ENCODE measurements around the gene ZNF500.

The ZNF500 gene

GRCh38 chr16:4737545-4737944 lies 29.4 kb downstream of the ZNF500 start:
- Histone ChIP-seq H3K36me3 (ENCODE audit: insufficient read depth, low read length) (no peaks in the 10 kb centered on the region), H3K27me3 (ENCODE audit: insufficient read depth, low read length) (no peaks in the 10 kb centered on the region), H3K4me3 (ENCODE audit: low read length) (no peak overlapping the region), H2AFZ (ENCODE audit: low read depth, low read length) (no peak overlapping the region), H3K4me1 (ENCODE audit: insufficient read depth, low read length) (peaks cover 8% of the 10 kb centered on the region), H3K9me3 (ENCODE audit: low read length) (no peaks in the 10 kb centered on the region)

GRCh38 chr16:4736546-4736945 lies 30.4 kb downstream of the ZNF500 start:
- H3K9me3 ChIP-seq (ENCODE audit: low read length), result no peaks in the 10 kb centered on the region
- no peak overlapping the region for H2AFZ ChIP-seq (ENCODE audit: low read depth, low read length)
- no peaks in the 10 kb centered on the region for H3K27me3 ChIP-seq (ENCODE audit: insufficient read depth, low read length)
- H3K36me3 ChIP-seq (ENCODE audit: insufficient read depth, low read length), result no peaks in the 10 kb centered on the region
- H3K4me3 ChIP-seq (ENCODE audit: low read length), result no peak overlapping the region
- H3K4me1 ChIP-seq (ENCODE audit: insufficient read depth, low read length), result peaks cover 8% of the 10 kb centered on the region

- Histone ChIP-seq H3K4me1 (ENCODE audit: insufficient read depth, low read length) (peaks cover 8% of the 10 kb centered on the region), H3K9me3 (ENCODE audit: low read length) (no peaks in the 10 kb centered on the region), H3K27me3 (ENCODE audit: insufficient read depth, low read length) (no peaks in the 10 kb centered on the region), H3K4me3 (ENCODE audit: low read length) (peak overlapping the region; percentile 93), H2AFZ (ENCODE audit: low read depth, low read length) (peak overlapping the region; percentile 69), H3K36me3 (ENCODE audit: insufficient read depth, low read length) (no peaks in the 10 kb centered on the region)
Observed at GRCh38 chr16:4734730-4735535, 32.0 kb downstream of the ZNF500 start.

- peak within 1 kb of the TSS; percentile 93 for H3K4me3 ChIP-seq (ENCODE audit: low read length)
- no peaks in the 10 kb centered on the region for H3K9me3 ChIP-seq (ENCODE audit: low read length)
- no peaks in the 10 kb centered on the region for H3K27me3 ChIP-seq (ENCODE audit: insufficient read depth, low read length)
- H3K4me1 ChIP-seq (ENCODE audit: insufficient read depth, low read length), result peaks cover 8% of the 10 kb centered on the region
- H2AFZ ChIP-seq (ENCODE audit: low read depth, low read length), result peak within 1 kb of the TSS; percentile 69
- peaks cover 6% of the 10 kb centered on the region for H3K36me3 ChIP-seq (ENCODE audit: insufficient read depth, low read length)
Observed at GRCh38 chr16:4734063-4734729, 32.8 kb downstream of the ZNF500 start, which contains the start of the genes ANKS3 and DNAAF8. Gene ANKS3, minus strand, starts transcription at chr16:4734271. Its CDS starts 4,122 bp downstream, at chr16:4730149. Gene DNAAF8, plus strand, starts transcription at chr16:4734537. Its CDS starts 1,978 bp downstream, at chr16:4736515.

GRCh38 chr16:4733747-4734062 lies 33.3 kb downstream of the ZNF500 start:
- Histone ChIP-seq H3K9me3 (ENCODE audit: low read length) (no peaks in the 10 kb centered on the region), H3K4me3 (ENCODE audit: low read length) (peak overlapping the region; percentile 93), H3K27me3 (ENCODE audit: insufficient read depth, low read length) (no peaks in the 10 kb centered on the region)

GRCh38 chr16:4733211-4733742 lies 33.7 kb downstream of the ZNF500 start:
- Histone ChIP-seq H3K4me1 (ENCODE audit: insufficient read depth, low read length) (peaks cover 8% of the 10 kb centered on the region), H3K4me3 (ENCODE audit: low read length) (peak overlapping the region; percentile 93), H2AFZ (ENCODE audit: low read depth, low read length) (peak overlapping the region; percentile 69), H3K36me3 (ENCODE audit: insufficient read depth, low read length) (peaks cover 15% of the 10 kb centered on the region), H3K27me3 (ENCODE audit: insufficient read depth, low read length) (no peaks in the 10 kb centered on the region), H3K9me3 (ENCODE audit: low read length) (no peaks in the 10 kb centered on the region)

More at GRCh38 chr16:4733747-4734062, 33.3 kb downstream of the ZNF500 start:
- Histone ChIP-seq H2AFZ (ENCODE audit: low read depth, low read length) (peak overlapping the region; percentile 69), H3K4me1 (ENCODE audit: insufficient read depth, low read length) (peaks cover 8% of the 10 kb centered on the region), H3K36me3 (ENCODE audit: insufficient read depth, low read length) (peaks cover 10% of the 10 kb centered on the region)

GRCh38 chr16:4729876-4730275 lies 37.1 kb downstream of the ZNF500 start:
- H3K4me1 ChIP-seq (ENCODE audit: insufficient read depth, low read length), result peaks cover 3% of the 10 kb centered on the region
- no peaks in the 10 kb centered on the region for H3K9me3 ChIP-seq (ENCODE audit: low read length)
- H3K4me3 ChIP-seq (ENCODE audit: low read length), result no peak overlapping the region
- no peaks in the 10 kb centered on the region for H3K27me3 ChIP-seq (ENCODE audit: insufficient read depth, low read length)
- H2AFZ ChIP-seq (ENCODE audit: low read depth, low read length), result no peak overlapping the region
- H3K36me3 ChIP-seq (ENCODE audit: insufficient read depth, low read length), result peaks cover 35% of the 10 kb centered on the region

- Histone ChIP-seq H3K4me1 (ENCODE audit: insufficient read depth, low read length) (peaks cover 3% of the 10 kb centered on the region), H3K4me3 (ENCODE audit: low read length) (no peak overlapping the region), H3K9me3 (ENCODE audit: low read length) (no peaks in the 10 kb centered on the region), H3K27me3 (ENCODE audit: insufficient read depth, low read length) (no peaks in the 10 kb centered on the region), H2AFZ (ENCODE audit: low read depth, low read length) (no peak overlapping the region), H3K36me3 (ENCODE audit: insufficient read depth, low read length) (peaks cover 40% of the 10 kb centered on the region)
Observed at GRCh38 chr16:4728676-4729075, 38.3 kb downstream of the ZNF500 start.

GRCh38 chr16:4726616-4727015 lies 40.3 kb downstream of the ZNF500 start:
- Histone ChIP-seq H3K9me3 (ENCODE audit: low read length) (no peaks in the 10 kb centered on the region), H3K36me3 (ENCODE audit: insufficient read depth, low read length) (peaks cover 47% of the 10 kb centered on the region), H3K4me1 (ENCODE audit: insufficient read depth, low read length) (no peaks in the 10 kb centered on the region), H2AFZ (ENCODE audit: low read depth, low read length) (no peak overlapping the region), H3K4me3 (ENCODE audit: low read length) (no peak overlapping the region), H3K27me3 (ENCODE audit: insufficient read depth, low read length) (no peaks in the 10 kb centered on the region)

GRCh38 chr16:4724661-4725270 lies 42.2 kb downstream of the ZNF500 start:
- Histone ChIP-seq H3K27me3 (ENCODE audit: insufficient read depth, low read length) (no peaks in the 10 kb centered on the region), H3K36me3 (ENCODE audit: insufficient read depth, low read length) (peaks cover 47% of the 10 kb centered on the region), H2AFZ (ENCODE audit: low read depth, low read length) (no peak overlapping the region), H3K9me3 (ENCODE audit: low read length) (no peaks in the 10 kb centered on the region), H3K4me3 (ENCODE audit: low read length) (no peak overlapping the region), H3K4me1 (ENCODE audit: insufficient read depth, low read length) (no peaks in the 10 kb centered on the region)

GRCh38 chr16:4723071-4723767 lies 43.7 kb downstream of the ZNF500 start:
- no peaks in the 10 kb centered on the region for H3K27me3 ChIP-seq (ENCODE audit: insufficient read depth, low read length)
- H3K36me3 ChIP-seq (ENCODE audit: insufficient read depth, low read length), result peaks cover 33% of the 10 kb centered on the region
- H3K9me3 ChIP-seq (ENCODE audit: low read length), result no peaks in the 10 kb centered on the region
- no peak overlapping the region for H3K4me3 ChIP-seq (ENCODE audit: low read length)
- no peaks in the 10 kb centered on the region for H3K4me1 ChIP-seq (ENCODE audit: insufficient read depth, low read length)
- H2AFZ ChIP-seq (ENCODE audit: low read depth, low read length), result no peak overlapping the region

GRCh38 chr16:4718466-4718865 lies 48.5 kb downstream of the ZNF500 start:
- Histone ChIP-seq H3K36me3 (ENCODE audit: insufficient read depth, low read length) (peaks cover 26% of the 10 kb centered on the region), H3K27me3 (ENCODE audit: insufficient read depth, low read length) (no peaks in the 10 kb centered on the region), H2AFZ (ENCODE audit: low read depth, low read length) (no peak overlapping the region)

More at GRCh38 chr16:4718466-4718865, 48.5 kb downstream of the ZNF500 start:
- H3K4me1 ChIP-seq (ENCODE audit: insufficient read depth, low read length), result no peaks in the 10 kb centered on the region
- H3K9me3 ChIP-seq (ENCODE audit: low read length), result no peaks in the 10 kb centered on the region
- no peak overlapping the region for H3K4me3 ChIP-seq (ENCODE audit: low read length)
